Liver (tissue), 9 donors: ENCODE data around the gene FMN1. TPM values are rescaled to one million over a fixed set of nuclear protein-coding genes. Genes with fewer than 3 reads are reported as not detected.

Experiments
- DNase-seq: peaks from one replicate; pipeline ENCODE4 v3.0.0-alpha.2; 2017; ENCODE audit warnings: low spot score
- H3K27ac ChIP-seq, 2 donors: one replicate each; pipeline ENCODE4 v1.7.0; 2013; ENCODE audit warnings: inconsistent platforms in 2 of 2, low read length in 2 of 2, control low read depth in 1 of 2, low read depth in 1 of 2, mild to moderate bottlenecking in 1 of 2
- H3K27me3 ChIP-seq, 4 donors: one replicate each; pipeline versions ENCODE4 v1.6.1 to v1.7.0; 2013; ENCODE audit warnings: low read length in 3 of 4, inconsistent platforms in 1 of 4, mild to moderate bottlenecking in 1 of 4, moderate library complexity in 1 of 4; ENCODE audit not compliant: control insufficient read depth in 4 of 4, insufficient read depth in 4 of 4
- H3K36me3 ChIP-seq, 4 donors: one replicate each; pipeline versions ENCODE4 v1.6.1 to v1.7.0; 2013; ENCODE audit warnings: low read length in 3 of 4, mild to moderate bottlenecking in 3 of 4, low read depth in 1 of 4, moderate library complexity in 1 of 4; ENCODE audit not compliant: control insufficient read depth in 4 of 4, insufficient read depth in 3 of 4
- H3K4me1 ChIP-seq, 4 donors: one replicate each; pipeline versions ENCODE4 v1.6.1 to v1.7.0; 2013; ENCODE audit warnings: low read length in 3 of 4, mild to moderate bottlenecking in 3 of 4, moderate library complexity in 1 of 4; ENCODE audit not compliant: control insufficient read depth in 4 of 4, insufficient read depth in 4 of 4
- H3K4me3 ChIP-seq, 3 donors: one replicate each; pipeline versions ENCODE4 v1.6.1 to v1.7.0; 2013; ENCODE audit warnings: low read length in 3 of 3, control low read depth in 1 of 3, low read depth in 1 of 3, mild to moderate bottlenecking in 1 of 3
- H3K9ac ChIP-seq, 2 donors: one replicate each; pipeline ENCODE4 v1.7.0; 2013; ENCODE audit warnings: low read length in 2 of 2, mild to moderate bottlenecking in 2 of 2, moderate library complexity in 2 of 2, control low read depth in 1 of 2, low read depth in 1 of 2
- H3K9me3 ChIP-seq, 4 donors: one replicate each; pipeline versions ENCODE4 v1.6.1 to v1.7.0; 2013; ENCODE audit warnings: low read length in 3 of 4; ENCODE audit not compliant: control insufficient read depth in 4 of 4
- ATF3 ChIP-seq: IDR thresholded peaks from 2 replicates; pipeline ENCODE4 v1.6.1; 2016; ENCODE audit warnings: antibody characterized with exemption
- CTCF ChIP-seq: fragments of 150-350 bp; IDR thresholded peaks from 2 replicates; pipeline ENCODE4 v1.5.1; 2017; ENCODE audit warnings: improper control_type of control experiment, low read depth, low read length; ENCODE audit not compliant: missing input control
- EGR1 ChIP-seq, 2 donors: IDR thresholded peaks; 2 replicates each; pipeline ENCODE4 v1.6.1; 2016 to 2018; ENCODE audit warnings: antibody characterized with exemption in 2 of 2, low read depth in 2 of 2
- FOXA1 ChIP-seq: IDR thresholded peaks from 2 replicates; pipeline ENCODE4 v1.6.1; 2016; ENCODE audit warnings: antibody characterized with exemption
- FOXA2 ChIP-seq: IDR thresholded peaks from 2 replicates; pipeline ENCODE4 v1.6.1; 2016; ENCODE audit warnings: antibody characterized with exemption
- GABPA ChIP-seq, 2 donors: IDR thresholded peaks in 1 of 2; conservative IDR thresholded peaks in 1 of 2; 2 replicates each; pipeline ENCODE4 v1.6.1; 2016; ENCODE audit warnings: antibody characterized with exemption in 2 of 2, mild to moderate bottlenecking in 1 of 2, moderate library complexity in 1 of 2
- HNF4A ChIP-seq, 2 donors: conservative IDR thresholded peaks; 2 replicates each; pipeline ENCODE4 v1.6.1; 2016; ENCODE audit warnings: antibody characterized with exemption in 2 of 2, mild to moderate bottlenecking in 2 of 2
- HNF4G ChIP-seq: IDR thresholded peaks from 2 replicates; pipeline ENCODE4 v1.6.1; 2016; ENCODE audit warnings: antibody characterized with exemption
- JUND ChIP-seq, 2 donors: IDR thresholded peaks; 2 replicates each; pipeline ENCODE4 v1.6.1; 2016; ENCODE audit warnings: antibody characterized with exemption in 2 of 2
- MAX ChIP-seq: IDR thresholded peaks from 2 replicates; pipeline ENCODE4 v1.6.1; 2016; ENCODE audit warnings: antibody characterized with exemption
- RAD21 ChIP-seq, 2 donors: IDR thresholded peaks; 2 replicates each; pipeline ENCODE4 v1.6.1; 2016; ENCODE audit warnings: antibody characterized with exemption in 2 of 2, mild to moderate bottlenecking in 2 of 2
- REST ChIP-seq: IDR thresholded peaks from 2 replicates; pipeline ENCODE4 v1.6.1; 2016; ENCODE audit warnings: antibody characterized with exemption, mild to moderate bottlenecking
- RXRA ChIP-seq, 2 donors: IDR thresholded peaks; 2 replicates each; pipeline ENCODE4 v1.6.1; 2017 to 2018; ENCODE audit warnings: antibody characterized with exemption in 2 of 2, mild to moderate bottlenecking in 1 of 2
- SP1 ChIP-seq: IDR thresholded peaks from 2 replicates; pipeline ENCODE4 v1.6.1; 2018; ENCODE audit warnings: antibody characterized with exemption, mild to moderate bottlenecking
- TAF1 ChIP-seq: conservative IDR thresholded peaks from 2 replicates; pipeline ENCODE4 v1.6.1; 2016; ENCODE audit warnings: antibody characterized with exemption, mild to moderate bottlenecking
- YY1 ChIP-seq: IDR thresholded peaks from 2 replicates; pipeline ENCODE4 v1.6.1; 2016; ENCODE audit warnings: antibody characterized with exemption, mild to moderate bottlenecking
- ZBTB33 ChIP-seq: IDR thresholded peaks from 2 replicates; pipeline ENCODE4 v1.6.1; 2016; ENCODE audit warnings: antibody characterized with exemption
- WGBS: extraction: QIAGEN DNeasy Blood & Tissue Kit; methylation state at CpG from one replicate; pipeline ENCODE4 v1.1.7; 2013; 5-methylcytosine and 5-hydroxymethylcytosine counted together
- polyA plus RNA-seq, 2 donors: library from polyadenylated mRNA; stranded (reverse) in 1 of 2; unstranded in 1 of 2; fragments of 200-250 nt in 1 of 2; fragments of >200 nt in 1 of 2; fragmentation: Nextera tagmentation in 1 of 2; extraction: Ambion mirVana in 1 of 2; gene quantifications; one replicate each; pipeline versions ENCODE4 v1.2.1 to v1.2.3, GENCODE V29; 2013 to 2015
- total RNA-seq, 2 donors: library from RNA; depleted of rRNA; stranded (reverse); fragments of >200 nt; gene quantifications; one replicate each; pipeline ENCODE4 v1.2.3, GENCODE V29; 2014
- donor health status: healthy.
- donor health status: healthy.
- donor health status: healthy.
- donor health status: healthy.
- donor health status: healthy.

The FMN1 gene
- total and polyA plus RNA-seq, 4 donors = 0.21 to 5.4 (median 0.53) TPM

GRCh38 chr15:32878869-32879805, 315.4 kb downstream of the FMN1 start:
- peaks cover 0 to 2% (median 0%) of the 10 kb centered on the region in 4 donors for H3K27me3 ChIP-seq
- no peak overlapping the region for H3K4me3 ChIP-seq
- no peaks in the 10 kb centered on the region for H3K36me3 ChIP-seq
- no peak for DNase-seq
- H3K9ac ChIP-seq = no peak overlapping the region
- H3K4me1 ChIP-seq = peaks cover 0 to 8% (median 3%) of the 10 kb centered on the region in 4 donors
- H3K9me3 ChIP-seq = no peaks in the 10 kb centered on the region
- TF ChIP-seq FOXA1 = no peak
- TF ChIP-seq ZBTB33 = no peak
- TF ChIP-seq TAF1 = no peak
- TF ChIP-seq REST = no peak
- TF ChIP-seq RXRA (IDR thresholded peaks at IDR 0.05) = no peak
- no peak for TF ChIP-seq HNF4A (conservative IDR thresholded peaks at IDR 0.05)
- TF ChIP-seq ATF3 = no peak
- TF ChIP-seq FOXA2 = no peak
- no peak for TF ChIP-seq CTCF
- no peak for TF ChIP-seq EGR1 (IDR thresholded peaks at IDR 0.05; ENCODE audit: low read depth in 2 of 2)
- no peak for TF ChIP-seq GABPA (IDR thresholded peaks at IDR 0.05 in 1 of 2, conservative IDR thresholded peaks at IDR 0.05 in 1 of 2)
- TF ChIP-seq JUND (IDR thresholded peaks at IDR 0.05) = no peak
- no peak for TF ChIP-seq RAD21 (IDR thresholded peaks at IDR 0.05)
- TF ChIP-seq YY1 = no peak
- no peak for TF ChIP-seq MAX
- TF ChIP-seq HNF4G = no peak
- no peak for TF ChIP-seq SP1
- no peak overlapping the region for H3K27ac ChIP-seq
- 81% methylated on average over 5 of the region's 5 CpGs for WGBS
